CD8-positive, alpha-beta memory T cell (primary cell): Measurements from ENCODE around the gene SRPK2. TPM values are rescaled to one million over a fixed set of nuclear protein-coding genes. Genes with fewer than 3 reads are reported as not detected.
A peak's percentile ranks its signal among the peaks of the same experiment; 100 is the strongest.

ENCODE experiments used
- CTCF ChIA-PET: fragments of 350-600 bp; sonication (Branson Sonifier 250); formaldehyde crosslinking; loops from one replicate; lab custom pipeline; 2021; ENCODE audit warnings: antibody characterized with exemption; lab: Charles Lee
- POLR2A ChIA-PET: fragments of 350-600 bp; sonication (Branson Sonifier 250); formaldehyde crosslinking; loops from one replicate; lab custom pipeline; 2021; ENCODE audit warnings: antibody characterized with exemption; lab: Charles Lee
- DNase-seq, 5 donors: peaks; one replicate each; pipeline versions ENCODE4 v3.0.0 to v3.0.0-alpha.2; 2020 to 2022; ENCODE audit warnings: mixed read lengths in 1 of 5
- H3K27ac ChIP-seq: one replicate; pipeline ENCODE4 v1.7.0; 2013; ENCODE audit warnings: low read depth, mild to moderate bottlenecking, low read length, moderate library complexity
- H3K27me3 ChIP-seq: 2 replicates; pipeline ENCODE4 v1.7.0; 2013; ENCODE audit warnings: low read length, mild to moderate bottlenecking; ENCODE audit not compliant: insufficient read depth, poor library complexity, severe bottlenecking
- H3K36me3 ChIP-seq: 2 replicates; pipeline ENCODE4 v1.7.0; 2013; ENCODE audit warnings: mild to moderate bottlenecking, low read length, moderate library complexity; ENCODE audit not compliant: insufficient read depth
- H3K4me1 ChIP-seq: 2 replicates; pipeline ENCODE4 v1.7.0; 2013; ENCODE audit warnings: mild to moderate bottlenecking, low read length, moderate library complexity; ENCODE audit not compliant: insufficient read depth
- H3K4me3 ChIP-seq: 2 replicates; pipeline ENCODE4 v1.7.0; 2013; ENCODE audit warnings: mild to moderate bottlenecking, low read length
- H3K9me3 ChIP-seq: 2 replicates; pipeline ENCODE4 v1.7.0; 2013; ENCODE audit warnings: mild to moderate bottlenecking, low read length
- H3K27ac Mint-ChIP-seq, 8 donors: one replicate each; pipeline ENCODE4 v1.8.0; 2020 to 2021; ENCODE audit warnings: mixed read lengths in 8 of 8, mild to moderate bottlenecking in 6 of 8, inconsistent platforms in 3 of 8, moderate library complexity in 3 of 8
- H3K27me3 Mint-ChIP-seq, 2 donors: one replicate each; pipeline ENCODE4 v1.8.0; 2020 to 2021; ENCODE audit warnings: mixed read lengths in 2 of 2, mild to moderate bottlenecking in 1 of 2, moderate library complexity in 1 of 2
- H3K36me3 Mint-ChIP-seq, 3 donors: one replicate each; pipeline ENCODE4 v1.8.0; 2020 to 2021; ENCODE audit warnings: mixed read lengths in 3 of 3, inconsistent platforms in 1 of 3, mild to moderate bottlenecking in 1 of 3
- H3K4me1 Mint-ChIP-seq, 3 donors: one replicate each; pipeline ENCODE4 v1.8.0; 2020 to 2021; ENCODE audit warnings: mixed read lengths in 3 of 3, inconsistent platforms in 1 of 3, mild to moderate bottlenecking in 1 of 3
- H3K4me3 Mint-ChIP-seq, 7 donors: one replicate each; pipeline ENCODE4 v1.8.0; 2020 to 2021; ENCODE audit warnings: mixed read lengths in 7 of 7, mild to moderate bottlenecking in 6 of 7, moderate library complexity in 4 of 7, inconsistent platforms in 2 of 7
- H3K9me3 Mint-ChIP-seq, 5 donors: one replicate each; pipeline ENCODE4 v1.8.0; 2020 to 2022; ENCODE audit warnings: mixed read lengths in 5 of 5, mild to moderate bottlenecking in 3 of 5, moderate library complexity in 2 of 5, inconsistent platforms in 1 of 5
- polyA plus RNA-seq: library from polyadenylated mRNA; unstranded; fragments of 300-500 nt; fragmentation: Illumina TruSeq; gene quantifications from one replicate; pipeline ENCODE4 v1.2.3, GENCODE V29; 2021
- total RNA-seq, 2 experiments: library from RNA; stranded (reverse); gene quantifications; one replicate each; pipeline ENCODE4 v1.2.3, GENCODE V29; 2021

SRPK2 gene
- total and polyA plus RNA-seq, 3 experiments from 2014 or later = 40.8 to 59.5 (median 41.3) TPM

DNA sequence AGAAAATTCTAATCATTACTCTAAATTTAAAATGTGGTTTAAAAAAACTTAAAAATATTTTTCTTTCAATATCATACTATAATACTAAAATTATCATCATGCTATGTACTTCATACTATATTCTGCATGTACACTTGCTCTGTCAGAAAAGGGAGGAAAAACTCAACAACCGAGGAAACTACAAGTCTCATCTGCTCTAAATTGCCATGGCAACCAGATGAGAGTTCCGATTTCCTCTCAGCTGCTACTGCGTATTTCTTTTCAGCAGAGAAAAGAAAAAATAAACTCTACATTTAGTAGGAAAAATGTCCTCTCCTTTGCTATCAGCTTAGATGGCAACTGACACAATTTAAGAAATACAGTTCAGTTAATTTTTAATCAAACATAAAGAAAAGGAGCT, 178.9 kb downstream of the SRPK2 start:
- CTCF ChIA-PET = no interaction called here
- no peaks in the 10 kb centered on the region for H3K9me3 Mint-ChIP-seq

DNA sequence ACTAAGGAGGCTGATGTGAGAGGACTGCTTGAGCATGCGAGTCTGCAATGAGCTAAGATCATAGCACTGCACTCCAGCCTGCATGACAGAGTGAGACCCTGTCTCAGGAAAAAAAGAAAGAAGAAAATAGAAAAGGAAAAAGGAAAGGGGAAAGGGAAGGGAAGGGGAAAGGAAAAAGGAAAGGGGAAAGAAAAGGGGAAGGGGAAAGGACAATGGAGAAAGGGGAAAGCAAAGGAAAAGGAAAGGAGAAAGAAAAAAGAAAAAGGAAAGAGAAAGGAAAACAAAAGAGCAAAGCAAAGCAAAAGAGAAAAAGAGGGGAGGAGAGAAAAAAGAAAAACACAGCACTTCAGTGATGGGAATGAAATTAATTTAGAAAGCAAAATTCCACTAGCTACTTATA, 179.3 kb downstream of the SRPK2 start:
- H3K27ac ChIP-seq = no peak overlapping the region
- no peaks in the 10 kb centered on the region for H3K9me3 ChIP-seq
- H3K36me3 ChIP-seq = no peaks in the 10 kb centered on the region
- no peaks in the 10 kb centered on the region for H3K27me3 ChIP-seq
- H3K4me1 Mint-ChIP-seq = peaks cover 73 to 97% (median 94%) of the 10 kb centered on the region in 3 donors
- H3K4me3 ChIP-seq = no peak overlapping the region
- peaks cover 39% of the 10 kb centered on the region for H3K4me1 ChIP-seq
- ChIA-PET POLR2A (no interaction called here), CTCF (no interaction called here)
- H3K9me3 Mint-ChIP-seq = no peaks in the 10 kb centered on the region
- DNase-seq = no peak
- peaks cover 0 to 3% (median 0%) of the 10 kb centered on the region in 3 donors for H3K36me3 Mint-ChIP-seq
- H3K27me3 Mint-ChIP-seq = no peaks in the 10 kb centered on the region
- peak overlapping the region in 4 of 8 donors; percentile 52 to 81 (median 68) for H3K27ac Mint-ChIP-seq
- peak overlapping the region in 3 of 7 donors; percentile 0 to 61 (median 20) for H3K4me3 Mint-ChIP-seq

More for the DNA sequence above, 178.9 kb downstream of the SRPK2 start:
- no peak overlapping the region for H3K27ac ChIP-seq
- Mint-ChIP-seq H3K4me1 (peaks cover 76 to 98% (median 97%) of the 10 kb centered on the region in 3 donors), H3K27me3 (no peaks in the 10 kb centered on the region), H3K36me3 (peaks cover 0 to 2% (median 1%) of the 10 kb centered on the region in 3 donors), H3K4me3 (no peak overlapping the region), H3K27ac (peak overlapping the region in 1 of 8 donors; percentile 6)
- peak in 1 of 5 donors; percentile 25 for DNase-seq
- POLR2A ChIA-PET = no interaction called here
- no peaks in the 10 kb centered on the region for H3K27me3 ChIP-seq
- no peaks in the 10 kb centered on the region for H3K9me3 ChIP-seq
- H3K4me1 ChIP-seq = peaks cover 39% of the 10 kb centered on the region
- no peaks in the 10 kb centered on the region for H3K36me3 ChIP-seq
- no peak overlapping the region for H3K4me3 ChIP-seq

DNA sequence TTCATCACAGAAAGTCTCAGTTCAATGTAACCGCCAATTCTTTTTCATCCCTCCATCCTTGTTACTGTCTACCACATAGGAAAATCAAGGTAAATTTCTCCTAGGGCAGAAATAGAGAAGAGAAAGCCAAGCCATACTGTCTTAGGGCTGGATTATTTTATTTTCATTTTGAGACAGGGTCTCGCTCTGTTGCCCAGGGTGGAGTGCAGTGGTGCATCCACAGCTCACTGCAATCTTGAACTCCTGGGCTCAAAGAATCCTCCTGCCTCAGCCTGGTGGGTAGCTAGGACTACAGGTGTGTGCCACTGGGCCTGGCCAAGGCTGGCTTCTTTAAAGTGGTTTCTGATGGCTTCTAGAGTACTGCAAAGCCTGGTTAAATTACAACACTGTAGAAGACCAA, 181.7 kb downstream of the SRPK2 start:
- no peaks in the 10 kb centered on the region for H3K27me3 Mint-ChIP-seq
- DNase-seq = no peak
- Histone ChIP-seq H3K27ac (no peak overlapping the region), H3K36me3 (peaks cover 6% of the 10 kb centered on the region), H3K4me1 (peaks cover 29% of the 10 kb centered on the region), H3K9me3 (no peaks in the 10 kb centered on the region), H3K4me3 (no peak overlapping the region), H3K27me3 (no peaks in the 10 kb centered on the region)
- H3K36me3 Mint-ChIP-seq = peaks cover 5 to 21% (median 6%) of the 10 kb centered on the region in 3 donors
- H3K4me3 Mint-ChIP-seq = no peak overlapping the region
- H3K27ac Mint-ChIP-seq = peak overlapping the region in 1 of 8 donors; percentile 29
- POLR2A ChIA-PET = no interaction called here
- CTCF ChIA-PET = no interaction called here
- H3K4me1 Mint-ChIP-seq = peaks cover 52 to 80% (median 69%) of the 10 kb centered on the region in 3 donors
- H3K9me3 Mint-ChIP-seq = no peaks in the 10 kb centered on the region

DNA sequence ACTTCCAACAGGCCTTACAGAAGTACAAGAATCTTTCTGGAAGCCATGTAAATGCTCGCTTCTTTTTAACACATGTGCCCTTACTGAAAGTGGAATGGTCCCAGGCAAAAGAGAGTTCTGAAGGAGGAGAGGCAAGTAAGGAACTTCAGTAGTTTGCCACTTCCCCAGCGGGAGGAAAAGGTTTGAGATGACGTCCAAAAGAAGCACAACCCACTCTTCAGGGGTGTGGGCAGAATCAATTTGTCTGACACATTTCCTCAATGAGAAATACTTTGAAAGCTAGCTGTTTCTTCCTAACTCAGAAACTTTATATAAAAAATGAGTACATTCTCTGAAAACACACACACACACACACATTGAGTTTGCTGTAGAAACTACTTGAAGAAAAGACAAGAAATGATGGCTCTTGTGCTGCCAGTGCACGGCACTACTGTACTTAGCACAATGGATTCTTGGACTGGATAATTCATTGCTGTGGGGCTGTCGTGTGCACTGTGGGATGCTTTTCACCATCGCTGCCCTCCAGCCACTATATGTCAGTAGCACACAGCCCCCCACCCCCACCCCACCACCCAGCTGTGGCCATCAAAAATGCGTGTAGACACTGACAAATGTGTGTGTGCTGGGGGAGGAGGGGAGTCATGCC, 183.0 kb downstream of the SRPK2 start:
- Histone ChIP-seq H3K27ac (no peak overlapping the region), H3K4me1 (peaks cover 25% of the 10 kb centered on the region), H3K36me3 (peaks cover 6% of the 10 kb centered on the region), H3K27me3 (no peaks in the 10 kb centered on the region), H3K4me3 (no peak overlapping the region), H3K9me3 (no peaks in the 10 kb centered on the region)
- Mint-ChIP-seq H3K27ac (peak overlapping the region in 4 of 8 donors; percentile 5 to 75 (median 68)), H3K9me3 (no peaks in the 10 kb centered on the region), H3K27me3 (no peaks in the 10 kb centered on the region), H3K4me3 (no peak overlapping the region), H3K36me3 (peaks cover 5 to 33% (median 10%) of the 10 kb centered on the region in 3 donors), H3K4me1 (peaks cover 43 to 71% (median 57%) of the 10 kb centered on the region in 3 donors)
- ChIA-PET CTCF (no interaction called here), POLR2A (no interaction called here)
- DNase-seq = peak in 2 of 5 donors; percentile 8 to 36

DNA sequence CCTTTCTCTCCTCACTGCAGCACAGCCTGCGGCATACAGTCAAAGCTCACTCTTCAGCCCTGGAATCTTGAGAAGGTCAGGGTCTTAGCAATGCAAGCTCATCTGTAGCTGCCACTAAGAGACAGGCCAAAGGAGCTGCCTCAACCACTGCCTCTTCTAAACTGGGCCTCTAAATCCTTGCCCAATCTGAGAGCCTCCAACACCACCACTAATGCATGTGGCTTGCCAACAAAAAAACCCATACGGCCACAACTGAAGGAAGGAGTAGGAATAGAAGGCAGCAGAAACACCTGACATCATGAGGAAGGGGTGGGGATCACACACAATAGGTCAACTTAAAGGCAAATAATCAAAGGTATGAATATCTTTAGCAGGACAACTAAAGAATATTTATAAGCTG, 183.8 kb downstream of the SRPK2 start:
- no peak overlapping the region for H3K4me3 ChIP-seq
- Mint-ChIP-seq H3K27ac (peak overlapping the region in 3 of 8 donors; percentile 9 to 38 (median 27)), H3K36me3 (peaks cover 5 to 40% (median 14%) of the 10 kb centered on the region in 3 donors), H3K4me3 (no peak overlapping the region), H3K9me3 (no peaks in the 10 kb centered on the region), H3K27me3 (no peaks in the 10 kb centered on the region), H3K4me1 (peaks cover 36 to 69% (median 50%) of the 10 kb centered on the region in 3 donors)
- DNase-seq = no peak
- no peaks in the 10 kb centered on the region for H3K9me3 ChIP-seq
- POLR2A ChIA-PET = no interaction called here
- H3K27me3 ChIP-seq = no peaks in the 10 kb centered on the region
- peaks cover 18% of the 10 kb centered on the region for H3K4me1 ChIP-seq
- H3K27ac ChIP-seq = no peak overlapping the region
- peaks cover 6% of the 10 kb centered on the region for H3K36me3 ChIP-seq
- CTCF ChIA-PET = no interaction called here

DNA sequence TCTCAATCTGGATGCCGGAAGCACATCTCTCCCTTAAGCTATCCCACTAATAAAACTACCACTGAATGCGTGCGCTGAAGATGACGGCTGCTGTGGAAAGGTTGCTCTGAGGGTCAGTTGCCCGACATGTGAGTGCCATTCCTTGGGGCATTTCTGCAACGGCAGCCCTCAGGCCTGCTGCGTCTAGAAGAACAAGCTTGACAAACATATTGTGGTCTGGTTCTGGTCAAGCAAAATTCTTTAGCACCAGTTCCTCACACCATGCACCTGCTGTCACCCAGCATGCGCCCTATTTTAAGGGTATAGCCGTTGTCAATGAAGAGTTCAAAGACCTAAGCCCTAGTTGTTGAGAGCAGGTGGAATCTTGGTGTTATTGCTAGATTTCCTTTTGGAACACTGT, 184.2 kb downstream of the SRPK2 start:
- Histone ChIP-seq H3K9me3 (no peaks in the 10 kb centered on the region), H3K4me1 (peaks cover 16% of the 10 kb centered on the region), H3K27ac (no peak overlapping the region), H3K4me3 (no peak overlapping the region), H3K36me3 (peaks cover 6% of the 10 kb centered on the region), H3K27me3 (no peaks in the 10 kb centered on the region)
- POLR2A ChIA-PET = no interaction called here
- Mint-ChIP-seq H3K9me3 (no peaks in the 10 kb centered on the region), H3K4me3 (no peak overlapping the region), H3K36me3 (peaks cover 5 to 40% (median 14%) of the 10 kb centered on the region in 3 donors), H3K4me1 (peaks cover 35 to 65% (median 47%) of the 10 kb centered on the region in 3 donors), H3K27ac (peak overlapping the region in 2 of 8 donors; percentile 6 to 37), H3K27me3 (no peaks in the 10 kb centered on the region)
- CTCF ChIA-PET = no interaction called here
- DNase-seq = no peak

DNA sequence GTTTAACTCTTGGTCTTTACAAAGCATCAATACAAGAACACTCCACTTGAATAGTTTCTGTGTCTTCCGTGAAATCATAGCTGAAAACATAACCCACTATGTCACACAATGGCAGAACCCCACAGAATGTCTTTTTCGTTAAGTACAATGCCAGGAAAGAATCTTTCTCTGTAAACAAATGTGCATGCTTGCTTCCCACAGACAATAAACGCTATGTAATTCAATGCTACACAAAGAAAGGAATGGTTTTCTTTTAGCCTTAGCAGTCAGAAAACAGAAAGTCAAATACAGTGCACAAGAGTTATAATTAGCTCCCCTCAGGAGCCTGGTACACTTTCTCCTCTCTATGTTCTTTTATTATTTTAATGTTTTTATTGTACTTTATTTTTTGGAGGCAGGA, 186.1 kb downstream of the SRPK2 start:
- Histone ChIP-seq H3K4me1 (peaks cover 16% of the 10 kb centered on the region), H3K4me3 (no peak overlapping the region), H3K9me3 (no peaks in the 10 kb centered on the region), H3K27me3 (no peaks in the 10 kb centered on the region), H3K27ac (no peak overlapping the region), H3K36me3 (peaks cover 6% of the 10 kb centered on the region)
- peaks cover 8 to 53% (median 20%) of the 10 kb centered on the region in 3 donors for H3K36me3 Mint-ChIP-seq
- DNase-seq = no peak
- peaks cover 28 to 62% (median 37%) of the 10 kb centered on the region in 3 donors for H3K4me1 Mint-ChIP-seq
- ChIA-PET CTCF (no interaction called here), POLR2A (no interaction called here)
- no peaks in the 10 kb centered on the region for H3K9me3 Mint-ChIP-seq
- H3K4me3 Mint-ChIP-seq = no peak overlapping the region
- no peaks in the 10 kb centered on the region for H3K27me3 Mint-ChIP-seq
- peak overlapping the region in 1 of 8 donors; percentile 14 for H3K27ac Mint-ChIP-seq

DNA sequence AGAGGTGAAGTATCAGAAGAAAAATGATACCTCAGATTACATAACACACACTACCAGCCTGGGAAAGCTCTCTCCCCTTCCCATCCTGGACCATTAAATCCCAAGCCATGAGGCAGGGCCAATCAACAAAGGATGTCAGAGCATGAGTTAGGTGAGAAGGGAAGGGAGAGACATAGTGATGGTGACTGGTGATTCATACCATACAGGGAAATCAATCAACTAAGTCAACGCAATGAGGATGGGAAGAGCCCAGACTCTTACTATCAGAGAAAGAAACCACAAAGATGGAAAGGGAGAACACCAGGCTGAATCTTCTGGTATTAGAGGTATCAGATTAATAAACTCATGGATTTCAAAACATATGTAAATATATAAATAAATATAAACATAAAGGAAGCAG, 189.3 kb downstream of the SRPK2 start:
- peaks cover 20 to 47% (median 24%) of the 10 kb centered on the region in 3 donors for H3K4me1 Mint-ChIP-seq
- no peaks in the 10 kb centered on the region for H3K9me3 ChIP-seq

More for the DNA sequence above, 189.3 kb downstream of the SRPK2 start:
- H3K36me3 ChIP-seq = peaks cover 6% of the 10 kb centered on the region
- no peak overlapping the region for H3K4me3 ChIP-seq
- no peak overlapping the region for H3K27ac ChIP-seq
- Mint-ChIP-seq H3K27ac (peak overlapping the region in 1 of 8 donors; percentile 55), H3K9me3 (no peaks in the 10 kb centered on the region), H3K4me3 (no peak overlapping the region), H3K27me3 (no peaks in the 10 kb centered on the region), H3K36me3 (peaks cover 12 to 63% (median 24%) of the 10 kb centered on the region in 3 donors)
- no peaks in the 10 kb centered on the region for H3K4me1 ChIP-seq
- POLR2A ChIA-PET = interaction anchor here (0.6 kb wide), 1 partner anchor 25 kb away, joined by 3 read pairs; no protein-coding TSS in a partner anchor
- H3K27me3 ChIP-seq = no peaks in the 10 kb centered on the region
- CTCF ChIA-PET = no interaction called here
- no peak for DNase-seq
